Ectodermal cell (in vitro differentiated cells): Measurements from ENCODE around the gene LBX2.

Source experiments
- H3K27ac ChIP-seq: 2 replicates; pipeline ENCODE4 v1.7.0; 2013; ENCODE audit warnings: mild to moderate bottlenecking, low read depth, low read length; ENCODE audit not compliant: insufficient read depth, poor library complexity, severe bottlenecking
- H3K27me3 ChIP-seq: 2 replicates; pipeline ENCODE4 v1.7.0; 2013; ENCODE audit warnings: mild to moderate bottlenecking, low read length; ENCODE audit not compliant: insufficient read depth, control insufficient read depth, poor library complexity, severe bottlenecking
- H3K36me3 ChIP-seq: one replicate; pipeline ENCODE4 v1.7.0; 2013; ENCODE audit warnings: low read length; ENCODE audit not compliant: control insufficient read depth, insufficient read depth
- H3K4me1 ChIP-seq: one replicate; pipeline ENCODE4 v1.7.0; 2013; ENCODE audit warnings: low read length; ENCODE audit not compliant: control insufficient read depth, insufficient read depth
- H3K4me3 ChIP-seq: 2 replicates; pipeline ENCODE4 v1.7.0; 2013; ENCODE audit warnings: low read depth, low read length, control low read depth; ENCODE audit not compliant: insufficient read depth
- H3K9me3 ChIP-seq: 2 replicates; pipeline ENCODE4 v1.7.0; 2013; ENCODE audit warnings: mild to moderate bottlenecking, low read length, moderate library complexity; ENCODE audit not compliant: control insufficient read depth
- WGBS, 2 experiments: methylation state at CpG; one replicate each; pipeline ENCODE4 v1.1.7; 2013; ENCODE audit warnings: missing lambda C conversion rate in 2 of 2; 5-methylcytosine and 5-hydroxymethylcytosine counted together

The LBX2 gene

DNA sequence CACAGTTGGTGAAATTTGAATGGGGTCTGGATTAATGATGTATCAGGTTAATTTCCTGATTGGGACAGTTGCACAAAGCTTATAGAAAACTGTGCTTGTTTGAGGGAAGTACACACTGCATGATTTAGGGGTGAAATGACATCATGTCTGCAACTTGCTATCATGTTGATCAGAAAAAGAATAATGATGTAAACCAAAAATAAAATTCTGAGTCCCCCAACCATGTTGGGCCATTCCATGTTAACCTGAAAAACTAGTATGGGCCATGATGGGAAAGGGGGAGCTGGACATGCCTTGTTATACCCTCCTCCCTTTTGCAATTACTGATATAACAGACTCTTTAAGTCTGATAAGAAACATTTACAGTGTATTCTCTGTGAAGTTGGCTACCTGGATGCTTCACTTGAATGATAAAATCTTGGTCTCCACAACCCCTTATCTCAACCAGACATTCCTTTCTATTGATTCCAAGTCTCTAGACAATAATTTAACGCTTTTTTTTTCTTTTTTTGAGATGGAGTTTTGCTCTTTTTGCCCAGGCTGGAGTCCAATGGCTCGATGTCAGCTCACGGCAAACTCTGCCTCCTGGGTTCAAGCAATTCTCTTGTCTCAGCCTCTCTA, 48.7 kb downstream of the LBX2 start:
- Histone ChIP-seq H3K27me3 (no peaks in the 10 kb centered on the region), H3K4me1 (peaks cover 1% of the 10 kb centered on the region), H3K27ac (no peak overlapping the region), H3K9me3 (no peaks in the 10 kb centered on the region), H3K4me3 (no peak overlapping the region), H3K36me3 (no peaks in the 10 kb centered on the region)
- 82 to 83% methylated on average over 3 of the region's 3 CpGs for WGBS, 2 experiments

DNA sequence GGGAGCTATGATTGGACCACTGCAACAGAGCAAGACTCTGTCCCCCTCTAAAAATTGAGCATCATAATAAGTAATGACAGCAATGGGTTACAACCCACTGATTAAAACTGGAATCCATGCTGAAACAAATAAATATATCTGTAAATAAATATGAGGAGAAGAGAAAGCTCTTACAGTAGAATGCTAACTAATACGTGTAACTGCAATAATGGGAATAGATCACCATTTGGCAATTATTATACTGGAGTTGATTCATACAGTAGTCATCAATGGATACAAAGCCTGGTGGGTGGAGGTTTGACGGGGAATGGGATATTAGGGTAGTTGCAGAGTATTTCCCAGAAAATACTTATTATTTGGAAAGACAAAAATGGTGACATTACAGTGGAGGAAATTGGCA, 50.6 kb downstream of the LBX2 start:
- H3K9me3 ChIP-seq = no peaks in the 10 kb centered on the region
- H3K4me3 ChIP-seq = no peak overlapping the region
- H3K36me3 ChIP-seq = no peaks in the 10 kb centered on the region
- H3K27ac ChIP-seq = no peak overlapping the region
- WGBS, 2 experiments = 91% methylated on average over 2 of the region's 2 CpGs
- H3K27me3 ChIP-seq = peaks cover 12% of the 10 kb centered on the region
- H3K4me1 ChIP-seq = no peaks in the 10 kb centered on the region
